Coronary artery (tissue), 2 donors: ENCODE data around the gene DSCAM.

Experiments used
- DNase-seq: peaks from one replicate; pipeline ENCODE4 v3.0.0-alpha.2; 2017; ENCODE audit warnings: low spot score
- H3K27ac ChIP-seq, 2 donors: fragments of 200-600 bp; sonication (generic); one replicate each; pipeline ENCODE4 v1.5.1; 2016 to 2019
- H3K4me3 ChIP-seq: fragments of 200-600 bp; sonication (generic); 2 replicates; pipeline ENCODE4 v1.5.1; 2016; ENCODE audit warnings: mild to moderate bottlenecking, moderate library complexity
- CTCF ChIP-seq: fragments of 200-600 bp; sonication (generic); IDR thresholded peaks from one replicate; pipeline ENCODE4 v1.5.1; 2019; ENCODE audit warnings: antibody characterized with exemption

Gene DSCAM

GRCh38 chr21:40463176-40463575, 383.8 kb downstream of the DSCAM start:
- Histone ChIP-seq H3K27ac (no peak overlapping the region), H3K4me3 (no peak overlapping the region)
- no peak for DNase-seq
- no peak for TF ChIP-seq CTCF

- no peak for TF ChIP-seq CTCF
- no peak overlapping the region for H3K27ac ChIP-seq
- no peak overlapping the region for H3K4me3 ChIP-seq
- DNase-seq: no peak
Observed at GRCh38 chr21:40461008-40461407, 385.9 kb downstream of the DSCAM start.

DNA sequence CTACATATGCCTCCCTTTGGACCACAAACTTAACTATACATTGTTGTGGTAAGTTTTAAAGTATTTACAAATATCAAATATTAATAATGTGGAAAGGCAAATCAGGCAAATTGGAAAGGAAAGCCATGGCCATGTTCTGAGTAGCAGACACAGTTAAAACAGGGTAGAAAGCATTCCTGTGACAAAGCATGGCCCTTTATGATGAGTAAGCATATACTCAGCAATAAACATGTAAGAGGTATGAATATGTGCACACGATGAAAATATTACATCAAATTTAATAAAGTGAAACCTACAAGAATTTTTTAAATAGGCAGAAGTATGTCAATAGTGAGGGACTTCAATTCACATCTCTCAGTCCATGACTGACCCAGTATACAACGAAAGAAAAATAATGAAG, 389.2 kb downstream of the DSCAM start:
- no peak for DNase-seq
- Histone ChIP-seq H3K4me3 (no peak overlapping the region), H3K27ac (no peak overlapping the region)
- TF ChIP-seq CTCF: no peak

- no peak for DNase-seq
- H3K4me3 ChIP-seq: no peak overlapping the region
- no peak overlapping the region for H3K27ac ChIP-seq
- no peak for TF ChIP-seq CTCF
Observed at GRCh38 chr21:40454057-40454456, 392.9 kb downstream of the DSCAM start.

GRCh38 chr21:40453183-40453582, 393.8 kb downstream of the DSCAM start:
- H3K27ac ChIP-seq: no peak overlapping the region
- no peak for DNase-seq
- H3K4me3 ChIP-seq: no peak overlapping the region
- no peak for TF ChIP-seq CTCF

DNA sequence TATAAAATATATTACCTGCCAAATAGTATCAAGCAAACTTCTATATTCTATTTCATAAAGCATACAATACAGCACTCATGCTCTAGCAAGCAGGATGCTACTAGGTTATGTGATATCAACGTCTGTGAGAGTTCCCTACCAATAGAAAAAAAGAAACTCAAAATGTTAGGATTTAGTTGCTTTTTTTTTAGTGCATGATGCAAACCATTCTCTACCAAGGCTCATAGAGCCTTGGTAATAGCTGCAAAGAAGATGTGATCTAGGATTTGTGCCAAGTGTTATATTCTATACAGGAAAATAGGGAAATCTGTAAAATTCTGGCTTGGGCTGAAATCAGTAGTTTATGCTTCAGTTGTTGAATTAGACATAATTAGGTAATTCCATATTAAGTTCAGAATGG, 394.4 kb downstream of the DSCAM start:
- TF ChIP-seq CTCF: no peak
- no peak overlapping the region for H3K27ac ChIP-seq
- H3K4me3 ChIP-seq: no peak overlapping the region
- no peak for DNase-seq

GRCh38 chr21:40447016-40447415, 399.9 kb downstream of the DSCAM start:
- Histone ChIP-seq H3K4me3 (no peak overlapping the region), H3K27ac (no peak overlapping the region)
- no peak for TF ChIP-seq CTCF
- DNase-seq: no peak
